Smooth muscle cell (in vitro differentiated cells): Measurements from ENCODE around the gene CSRP3. TPM values are rescaled to one million over a fixed set of nuclear protein-coding genes. Genes with fewer than 3 reads are reported as not detected.

ENCODE experiments used
- DNase-seq: peaks from one replicate; lab custom pipeline; 2025; ENCODE audit not compliant: unreplicated experiment; lab: John Stamatoyannopoulos, UW
- H2AFZ ChIP-seq: fragments of 200-600 bp; sonication (generic); 2 replicates; pipeline ENCODE4 v1.6.0; 2016; ENCODE audit warnings: antibody characterized with exemption, low read depth, mild to moderate bottlenecking
- H3F3A ChIP-seq: fragments of 200-600 bp; sonication (generic); 2 replicates; pipeline ENCODE4 v1.6.0; 2017; ENCODE audit warnings: antibody characterized with exemption, low read depth
- H3K27ac ChIP-seq: fragments of 200-600 bp; sonication (generic); 2 replicates; pipeline ENCODE4 v1.5.1; 2016; ENCODE audit warnings: low read depth, mild to moderate bottlenecking
- H3K27me3 ChIP-seq: fragments of 200-600 bp; sonication (generic); 2 replicates; pipeline ENCODE4 v1.6.1; 2016; ENCODE audit warnings: low read depth, mild to moderate bottlenecking
- H3K36me3 ChIP-seq: fragments of 200-600 bp; sonication (generic); 2 replicates; pipeline ENCODE4 v1.5.1; 2016; ENCODE audit warnings: low read depth
- H3K4me1 ChIP-seq: fragments of 200-600 bp; sonication (generic); 2 replicates; pipeline ENCODE4 v1.5.1; 2016; ENCODE audit warnings: low read depth
- H3K4me2 ChIP-seq: fragments of 200-600 bp; sonication (generic); 2 replicates; pipeline ENCODE4 v1.6.0; 2016; ENCODE audit warnings: mild to moderate bottlenecking
- H3K4me3 ChIP-seq: fragments of 200-600 bp; sonication (generic); 2 replicates; pipeline ENCODE4 v1.5.1; 2016; ENCODE audit warnings: mild to moderate bottlenecking
- H3K79me2 ChIP-seq: fragments of 200-600 bp; sonication (generic); 2 replicates; pipeline ENCODE4 v1.6.0; 2016; ENCODE audit warnings: low read depth, mild to moderate bottlenecking
- H3K9ac ChIP-seq: fragments of 200-600 bp; sonication (generic); 2 replicates; pipeline ENCODE4 v1.6.0; 2016; ENCODE audit warnings: low read depth
- H3K9me3 ChIP-seq: fragments of 200-600 bp; sonication (generic); replicated peaks from 2 replicates; pipeline ENCODE4 v1.5.1; 2016; ENCODE audit warnings: low read depth
- H4K20me1 ChIP-seq: fragments of 200-600 bp; sonication (generic); 2 replicates; pipeline ENCODE4 v1.6.0; 2016; ENCODE audit warnings: low read depth
- CTCF ChIP-seq: fragments of 200-600 bp; sonication (generic); IDR thresholded peaks from 2 replicates; pipeline ENCODE4 v1.5.1; 2017; ENCODE audit warnings: borderline replicate concordance, mild to moderate bottlenecking, antibody characterized with exemption; ENCODE audit not compliant: insufficient read depth, poor library complexity, severe bottlenecking
- WGBS: methylation state at CpG from one replicate; pipeline ENCODE4 v1.1.7; 2016; ENCODE audit warnings: low lambda C conversion rate; 5-methylcytosine and 5-hydroxymethylcytosine counted together
- polyA plus RNA-seq: library from polyadenylated mRNA; unstranded; fragments of >200 nt; fragmentation: Nextera tagmentation; extraction: Ambion mirVana; gene quantifications from 2 replicates; pipeline ENCODE4 v1.2.1, GENCODE V29; 2016
- total RNA-seq: library from RNA; depleted of rRNA; stranded (reverse); fragments of >200 nt; gene quantifications from 2 replicates; pipeline ENCODE4 v1.2.3, GENCODE V29; 2014

The CSRP3 gene
- total RNA-seq, result not detected in 2 replicates
- polyA plus RNA-seq, result 0.37 TPM in 1 of 2 replicates, not detected in the other

GRCh38 chr11:19201737-19202605 lies at the start of gene CSRP3:
CSRP3 (minus strand) TSS chr11:19201983; CDS start chr11:19192448, 9,535 bp downstream.
- no peaks in the 10 kb centered on the region for H3K4me1 ChIP-seq
- H3K36me3 ChIP-seq, result no peaks in the 10 kb centered on the region
- H3K4me2 ChIP-seq, result no peak within 1 kb of the TSS
- H3K79me2 ChIP-seq, result no peaks in the 10 kb centered on the region
- H2AFZ ChIP-seq, result no peak within 1 kb of the TSS
- no peaks in the 10 kb centered on the region for H3F3A ChIP-seq
- H4K20me1 ChIP-seq, result no peaks in the 10 kb centered on the region
- no peak within 1 kb of the TSS for H3K9ac ChIP-seq
- no peaks in the 10 kb centered on the region for H3K27me3 ChIP-seq
- no peak for DNase-seq
- 62% methylated on average over 7 of the region's 7 CpGs for WGBS
- H3K4me3 ChIP-seq, result no peak within 1 kb of the TSS
- H3K27ac ChIP-seq, result no peak within 1 kb of the TSS
- TF ChIP-seq CTCF, result no peak
- H3K9me3 ChIP-seq, result no peaks in the 10 kb centered on the region

GRCh38 chr11:19251577-19251976 lies 49.8 kb upstream of the CSRP3 start:
- H3K27me3 ChIP-seq, result no peaks in the 10 kb centered on the region
- no peak overlapping the region for H3K9ac ChIP-seq
- H2AFZ ChIP-seq, result no peak overlapping the region
- DNase-seq, result no peak
- no peaks in the 10 kb centered on the region for H3K4me1 ChIP-seq
- no peak overlapping the region for H3K4me2 ChIP-seq
- no peak overlapping the region for H3K27ac ChIP-seq
- H4K20me1 ChIP-seq, result no peaks in the 10 kb centered on the region
- H3K4me3 ChIP-seq, result no peak overlapping the region
- peaks cover 2% of the 10 kb centered on the region for H3F3A ChIP-seq
- no peak for TF ChIP-seq CTCF
- no peaks in the 10 kb centered on the region for H3K9me3 ChIP-seq
- no peaks in the 10 kb centered on the region for H3K79me2 ChIP-seq
- no peaks in the 10 kb centered on the region for H3K36me3 ChIP-seq

GRCh38 chr11:19246816-19247215 lies 45.0 kb upstream of the CSRP3 start:
- Histone ChIP-seq H3K9ac (no peak overlapping the region), H3F3A (peaks cover 4% of the 10 kb centered on the region), H3K27ac (no peak overlapping the region), H4K20me1 (no peaks in the 10 kb centered on the region), H3K4me1 (peaks cover 8% of the 10 kb centered on the region), H3K9me3 (no peaks in the 10 kb centered on the region), H2AFZ (no peak overlapping the region), H3K4me3 (no peak overlapping the region), H3K4me2 (no peak overlapping the region), H3K79me2 (no peaks in the 10 kb centered on the region), H3K27me3 (peaks cover 23% of the 10 kb centered on the region), H3K36me3 (no peaks in the 10 kb centered on the region)
- 80% methylated on average over 1 of the region's 1 CpG for WGBS
- TF ChIP-seq CTCF, result no peak
- no peak for DNase-seq

- H3K4me3 ChIP-seq, result no peak overlapping the region
- no peak for TF ChIP-seq CTCF
- no peak overlapping the region for H3K27ac ChIP-seq
- no peak for DNase-seq
- H3K4me2 ChIP-seq, result no peak overlapping the region
- WGBS, result 77% methylated on average over 5 of the region's 5 CpGs
- peaks cover 4% of the 10 kb centered on the region for H3F3A ChIP-seq
- no peaks in the 10 kb centered on the region for H4K20me1 ChIP-seq
- no peaks in the 10 kb centered on the region for H3K79me2 ChIP-seq
- H3K9ac ChIP-seq, result no peak overlapping the region
- no peaks in the 10 kb centered on the region for H3K36me3 ChIP-seq
- H2AFZ ChIP-seq, result no peak overlapping the region
- peaks cover 10% of the 10 kb centered on the region for H3K4me1 ChIP-seq
- peaks cover 29% of the 10 kb centered on the region for H3K27me3 ChIP-seq
- no peaks in the 10 kb centered on the region for H3K9me3 ChIP-seq
Observed at GRCh38 chr11:19245351-19245750, 43.6 kb upstream of the CSRP3 start.
